Stimulated activated CD8-positive, alpha-beta memory T cell treated with anti-CD3 and anti-CD28 coated beads, Interleukin-12 subunit alpha, Interleukin-12 subunit beta, amount 100 ng/mL, for 4 hours (primary cell): ENCODE measurements around the gene PLEKHA8.
"Not testable (repeated sequence)": the region's sequence is repeated elsewhere in the genome, so short reads cannot be mapped to it uniquely, and the experiment has no call there.

Experiments used
- DNase-seq: peaks from one replicate; pipeline ENCODE4 v3.0.0-alpha.2; 2020; ENCODE audit warnings: low read depth

The PLEKHA8 gene

DNA sequence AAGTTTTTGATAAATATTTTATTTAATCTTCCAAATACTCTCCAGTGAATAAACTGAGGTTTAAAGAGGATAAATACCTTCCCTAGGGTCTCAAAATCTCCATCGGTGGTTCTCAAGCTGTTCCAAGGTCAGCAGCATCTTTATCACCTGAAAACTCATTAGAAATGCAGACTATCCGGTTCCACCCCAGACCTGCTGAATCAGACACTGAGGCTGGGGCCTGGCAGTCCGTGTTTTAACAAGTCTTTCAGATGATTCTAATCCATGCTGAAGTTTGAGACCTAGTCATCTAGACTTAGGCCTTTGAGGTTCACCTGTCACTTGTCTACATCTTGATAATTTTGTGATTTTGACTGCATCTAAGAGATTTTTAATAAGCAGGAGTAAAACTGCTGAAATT, 37.5 kb downstream of the PLEKHA8 start:
- DNase-seq: no peak

- no peak for DNase-seq
Observed at GRCh38 chr7:30066687-30067086, 38.5 kb downstream of the PLEKHA8 start.

DNA sequence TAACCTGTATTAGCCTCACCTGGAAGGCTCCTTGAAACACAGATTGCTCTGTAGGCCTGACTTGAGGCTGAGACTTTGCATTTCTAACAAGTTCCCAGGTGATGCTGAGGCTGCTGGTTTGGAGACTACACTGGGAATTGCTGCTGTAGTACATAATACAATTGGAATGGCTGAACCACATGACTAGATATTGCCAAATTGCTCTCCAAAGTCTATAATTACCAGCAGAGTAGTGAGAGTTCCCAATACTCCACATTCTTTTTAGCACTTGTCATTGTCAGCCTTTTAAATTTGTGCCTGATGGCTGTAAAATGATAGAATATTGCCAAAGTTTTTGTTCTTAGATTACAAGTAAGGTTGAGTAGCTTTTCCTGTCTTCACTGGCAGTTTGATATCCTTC, 39.9 kb downstream of the PLEKHA8 start:
- DNase-seq: no peak

GRCh38 chr7:30069096-30069867, 41.1 kb downstream of the PLEKHA8 start:
- DNase-seq: no peak

- DNase-seq: no peak
Observed at GRCh38 chr7:30070052-30070451, 41.8 kb downstream of the PLEKHA8 start.

GRCh38 chr7:30072735-30073134, 44.5 kb downstream of the PLEKHA8 start:
- no peak for DNase-seq

DNA sequence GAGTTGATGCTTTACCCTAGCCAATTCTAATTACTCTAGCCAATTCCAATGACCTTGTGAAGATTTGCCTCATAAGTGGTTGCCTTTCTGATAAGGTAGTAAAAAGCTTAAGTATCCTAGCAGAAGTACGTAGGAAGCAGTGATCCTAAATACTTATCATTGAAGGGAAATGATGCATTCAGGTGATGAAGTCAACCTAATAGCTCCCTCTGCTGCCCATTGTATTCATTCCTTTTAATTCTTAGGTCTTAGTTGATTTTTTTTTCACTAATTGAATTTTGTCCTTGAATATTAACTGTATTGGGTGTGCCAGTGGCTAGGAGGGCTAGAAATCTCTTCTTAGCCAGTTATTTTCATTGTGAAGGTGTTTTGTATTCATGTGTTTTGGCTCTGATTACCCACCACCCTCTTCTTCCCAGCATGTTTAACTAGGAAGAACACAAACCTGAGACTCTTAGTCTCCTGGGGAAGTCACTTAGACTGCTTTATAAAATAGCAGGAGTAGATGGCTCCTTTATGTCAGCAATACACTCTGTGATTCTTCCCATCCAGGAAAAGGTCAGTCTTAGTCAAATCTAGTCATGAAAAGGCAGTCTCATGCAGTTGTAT, 46.3 kb downstream of the PLEKHA8 start:
- no peak for DNase-seq

GRCh38 chr7:30076411-30076810, 48.2 kb downstream of the PLEKHA8 start:
- DNase-seq: no peak

- no peak for DNase-seq
Observed at GRCh38 chr7:30078280-30078679, 50.1 kb downstream of the PLEKHA8 start.

- DNase-seq: no peak
Observed at GRCh38 chr7:30079880-30080279, 51.7 kb downstream of the PLEKHA8 start.

GRCh38 chr7:30080818-30081217, 52.6 kb downstream of the PLEKHA8 start:
- DNase-seq: no peak

DNA sequence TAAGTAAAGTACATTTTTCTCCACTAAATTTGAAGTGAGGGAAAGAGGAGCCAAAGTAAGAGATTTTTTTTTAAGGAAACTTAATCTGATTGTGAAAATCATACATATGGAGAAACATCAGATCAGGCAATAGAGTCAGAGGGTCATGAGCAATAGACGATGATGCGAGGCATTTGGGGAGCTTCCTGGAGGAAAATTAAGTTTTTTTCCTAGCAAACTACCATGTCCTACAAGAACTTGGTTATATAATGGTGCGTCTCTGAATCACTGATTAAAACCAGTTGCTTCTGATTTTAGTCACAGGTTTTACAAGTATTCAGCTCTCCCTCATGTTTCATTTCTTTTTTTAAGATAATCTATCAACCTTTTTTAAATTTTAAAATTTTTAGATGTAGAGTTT, 54.5 kb downstream of the PLEKHA8 start:
- no peak for DNase-seq

- no peak for DNase-seq
Observed at GRCh38 chr7:30083334-30083733, 55.1 kb downstream of the PLEKHA8 start.

GRCh38 chr7:30084212-30084611, 56.0 kb downstream of the PLEKHA8 start:
- no peak for DNase-seq

DNA sequence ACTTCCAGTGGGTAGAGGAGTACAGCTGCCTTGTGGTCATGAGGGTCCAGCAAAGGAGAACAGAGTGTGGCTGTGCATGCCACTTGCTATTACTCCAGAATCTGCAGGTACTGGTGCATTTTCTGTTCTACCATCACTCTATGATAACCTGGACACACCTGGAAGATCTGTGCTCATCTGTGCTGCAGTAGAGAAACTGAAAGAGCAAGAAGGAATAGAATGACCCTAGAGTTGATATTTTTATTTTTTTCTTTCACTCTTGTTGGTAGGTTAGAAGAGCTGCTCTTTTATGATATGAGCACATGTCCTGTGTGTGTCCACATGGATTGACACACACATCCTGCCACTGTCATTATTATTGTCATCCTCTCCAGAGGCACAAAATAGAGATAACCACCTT, 58.3 kb downstream of the PLEKHA8 start:
- no peak for DNase-seq

DNA sequence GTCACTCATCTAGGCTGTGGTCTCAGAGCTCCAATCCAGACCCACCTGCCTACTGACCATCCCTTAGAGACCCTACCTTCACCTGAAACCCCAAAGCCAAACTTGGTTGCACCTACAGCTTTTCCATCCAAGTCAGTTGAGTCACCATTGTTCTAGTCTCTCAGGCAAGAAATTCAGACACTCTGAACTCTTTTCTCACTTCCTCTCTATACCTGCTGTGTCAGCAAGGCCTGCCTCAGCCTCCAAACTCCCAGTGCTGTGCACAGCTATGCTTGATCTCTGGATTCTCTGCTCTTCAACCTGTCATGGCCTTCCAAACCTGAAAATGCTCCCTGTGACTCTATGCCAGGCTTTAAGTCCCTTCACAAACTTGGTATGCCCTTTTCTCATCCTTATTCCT, 59.2 kb downstream of the PLEKHA8 start:
- no peak for DNase-seq

DNA sequence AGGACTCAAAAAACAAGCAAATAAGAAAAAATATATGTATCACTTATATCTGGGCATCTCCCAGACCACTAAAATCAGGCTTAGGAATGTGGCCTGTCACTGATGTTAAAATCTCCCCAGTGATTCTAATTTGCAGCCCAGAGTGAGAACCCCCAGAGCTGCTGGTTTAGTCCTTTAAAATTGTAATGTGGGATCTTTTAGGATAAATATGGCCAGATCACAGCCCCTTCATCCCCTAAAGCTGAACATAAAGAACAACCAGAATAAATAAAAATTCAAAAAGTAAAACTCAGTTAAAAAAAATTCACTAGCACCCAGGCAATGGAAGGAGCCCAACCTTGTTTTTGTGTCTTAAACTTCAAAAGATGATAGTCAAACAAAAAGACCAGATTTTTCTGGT, 60.1 kb downstream of the PLEKHA8 start:
- no peak for DNase-seq

DNA sequence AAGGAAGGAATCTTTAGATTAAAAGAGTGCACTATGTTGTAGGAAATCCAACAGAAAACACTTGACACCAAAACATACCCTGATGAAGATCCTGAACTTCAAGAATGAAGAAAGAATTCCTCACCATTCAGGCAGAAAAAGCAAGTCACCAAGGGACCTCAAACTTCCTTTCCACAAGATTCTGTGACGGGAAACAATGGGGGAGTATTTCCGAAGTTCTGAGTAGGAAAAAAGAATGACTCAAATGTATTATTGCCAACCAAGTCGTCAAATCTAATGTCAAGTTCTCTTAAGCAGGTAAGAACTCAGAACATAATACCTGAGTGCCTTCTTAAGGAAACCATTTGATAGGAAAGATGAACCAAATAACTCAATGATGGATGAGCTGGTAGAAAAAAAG, 61.9 kb downstream of the PLEKHA8 start:
- DNase-seq: no peak

GRCh38 chr7:30091491-30091912, 63.3 kb downstream of the PLEKHA8 start:
- DNase-seq: no peak

- DNase-seq: no peak
Observed at GRCh38 chr7:30091987-30092386, 63.8 kb downstream of the PLEKHA8 start.

GRCh38 chr7:30093420-30093952, 65.3 kb downstream of the PLEKHA8 start:
- no peak for DNase-seq

DNA sequence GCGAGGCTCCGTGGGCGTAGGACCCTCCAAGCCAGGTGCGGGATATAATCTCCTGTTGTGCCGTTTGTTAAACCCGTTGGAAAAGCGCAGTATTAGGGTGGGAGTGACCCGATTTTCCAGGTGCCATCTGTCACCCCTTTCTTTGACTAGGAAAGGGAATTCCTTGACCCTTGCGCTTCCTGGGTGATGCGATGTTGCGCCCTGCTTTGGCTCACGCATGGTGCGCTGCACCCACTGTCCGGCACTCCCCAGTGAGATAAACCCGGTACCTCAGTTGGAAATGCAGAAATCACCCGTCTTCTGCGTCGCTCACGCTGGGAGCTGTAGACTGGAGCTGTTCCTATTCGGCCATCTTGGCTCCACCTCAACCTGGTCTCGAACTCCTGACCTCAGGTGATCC, 70.4 kb downstream of the PLEKHA8 start:
- not testable (repeated sequence) for DNase-seq

DNA sequence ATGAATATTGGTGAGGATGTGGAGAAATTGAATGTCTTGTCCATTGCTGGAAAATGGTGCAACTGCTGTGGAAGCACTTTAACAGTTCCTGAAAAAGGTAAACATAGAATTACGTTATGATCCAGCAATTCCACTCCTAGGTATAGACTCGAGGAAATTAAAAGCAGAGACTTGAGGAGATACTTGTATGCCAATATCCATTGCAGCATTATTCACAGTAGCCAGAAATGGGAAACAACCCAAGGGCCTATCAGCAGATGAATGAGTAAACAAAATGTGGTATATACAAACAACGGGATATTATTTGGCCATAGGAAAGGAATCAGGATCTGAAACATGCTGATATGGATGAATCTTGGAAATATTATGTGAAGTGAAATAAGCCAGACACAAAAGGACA, 74.1 kb downstream of the PLEKHA8 start:
- no peak for DNase-seq

- DNase-seq: no peak
Observed at GRCh38 chr7:30104157-30104556, 75.9 kb downstream of the PLEKHA8 start.
